ENCODE data around the gene FOSL2. TPM values are rescaled to one million over a fixed set of nuclear protein-coding genes. Genes with fewer than 3 reads are reported as not detected.

FOSL2 gene
- total RNA-seq, 1 experiment from 2014 or later = 44.8 TPM

- H3K36me3 ChIP-seq (ENCODE audit: control insufficient read depth in 1 of 2, insufficient read depth in 2 of 2, low read length in 2 of 2) = no peaks in the 10 kb centered on the region
- ChIA-PET RAD21 (ENCODE audit: low non-redundant PET in 1 of 2, low total read pairs in 2 of 2, uncharacterized antibody in 2 of 2, unreplicated experiment in 2 of 2) (interaction anchor here in 1 of 2 experiments (0.7 kb wide), 1 partner anchor 596 kb away, joined by 8 read pairs; no protein-coding TSS in a partner anchor), POLR2A (no interaction called here), CTCF (interaction anchor here (0.9 to 1.8 kb wide), 2 partner anchors 642 to 692 kb away, joined by 3 to 10 read pairs; no protein-coding TSS in a partner anchor)
- ATAC-seq (no peak), DNase-seq (ENCODE audit: low read depth, low spot score) (no peak)
- no peaks in the 10 kb centered on the region for H3K9me2 ChIP-seq (ENCODE audit: insufficient read depth)
- no TSS peak for BruUV-seq (replicated peaks)
- peak overlapping the region; percentile 47 for H3K27ac ChIP-seq (ENCODE audit: low read depth, low read length)
- H4K20me1 ChIP-seq (ENCODE audit: insufficient read depth) = no peaks in the 10 kb centered on the region; the same call in 1 of the 2 replicates
- H3K9me3 ChIP-seq (ENCODE audit: control insufficient read depth in 1 of 2, insufficient read depth in 1 of 2, low read depth in 1 of 2, low read length in 2 of 2) = no peaks in the 10 kb centered on the region
- peak overlapping the region; percentile 82 for H3K4me2 ChIP-seq (ENCODE audit: low read length)
- intact Hi-C loops (cut with micrococcal nuclease) = loop anchor here (1.0 to 5.0 kb wide), 5 partner anchors 241 to 713 kb away; partner anchors contain the start of genes BABAM2 and RBKS
- H2AFZ ChIP-seq (ENCODE audit: low read depth, low read length, poor library complexity, severe bottlenecking) = no peak overlapping the region
- peak overlapping the region in 1 of 2 experiments; percentile 76; a peak in 1 of 4 replicates for H3K4me3 ChIP-seq (replicated peaks in 1 of 2; ENCODE audit: low read depth in 1 of 2, low read length in 2 of 2)
- no peak for TF ChIP-seq ELF1 (IDR thresholded peaks at IDR 0.05; ENCODE audit: borderline replicate concordance, low read depth)
- TF ChIP-seq ZFX (IDR thresholded peaks at IDR 0.05) = no peak
- TF ChIP-seq RAD21 (IDR thresholded peaks at IDR 0.05; ENCODE audit: low read depth) = no peak
- TF ChIP-seq YY1 (IDR thresholded peaks at IDR 0.05; ENCODE audit: extremely low read depth, insufficient replicate concordance, low read depth, low read length) = no peak
- TF ChIP-seq ATF3 (IDR thresholded peaks at IDR 0.05) = no peak
- TF ChIP-seq CTCF (IDR thresholded peaks at IDR 0.05 in 2 of 3, conservative IDR thresholded peaks at IDR 0.05 in 1 of 3; ENCODE audit: borderline replicate concordance in 1 of 3, insufficient read depth in 1 of 3, low read depth in 2 of 3, low read length in 2 of 3) = no peak
- no peak for TF ChIP-seq SIN3A (IDR thresholded peaks at IDR 0.05; ENCODE audit: low read depth)
- TF ChIP-seq SRF (IDR thresholded peaks at IDR 0.05; ENCODE audit: low read depth) = no peak
- TF ChIP-seq JUND (IDR thresholded peaks at IDR 0.05) = no peak
- no peak for TF ChIP-seq REST (IDR thresholded peaks at IDR 0.05; ENCODE audit: low read depth)
- TF ChIP-seq EGR1 (IDR thresholded peaks at IDR 0.05; ENCODE audit: low read depth) = no peak
- TF ChIP-seq EZH2 (IDR thresholded peaks at IDR 0.05) = no peak
- no peak for TF ChIP-seq MAX (IDR thresholded peaks at IDR 0.05)
- H3K9ac ChIP-seq (ENCODE audit: low read length) = no peak overlapping the region
- H3K79me2 ChIP-seq (ENCODE audit: insufficient read depth, low read length) = peaks cover 70% of the 10 kb centered on the region
- no peaks in the 10 kb centered on the region for H3K27me3 ChIP-seq (ENCODE audit: insufficient read depth, low read length)
- peaks cover 36 to 54% of the 10 kb centered on the region in 2 experiments for H3K4me1 ChIP-seq (ENCODE audit: control insufficient read depth in 1 of 2, insufficient read depth in 2 of 2, low read length in 2 of 2)
Measured at GRCh38 chr2:28395334-28396061, 2.8 kb downstream of the FOSL2 start.

Data from HCT116 (cell line).